GM21390 (cell line): ENCODE data around the gene ROBO1.

ENCODE experiments used
- ATAC-seq: cut with Tn5 transposase; IDR thresholded peaks from one replicate; pipeline ENCODE4 v1.9.1; 2021; ENCODE audit not compliant: unreplicated experiment

ROBO1 gene

DNA sequence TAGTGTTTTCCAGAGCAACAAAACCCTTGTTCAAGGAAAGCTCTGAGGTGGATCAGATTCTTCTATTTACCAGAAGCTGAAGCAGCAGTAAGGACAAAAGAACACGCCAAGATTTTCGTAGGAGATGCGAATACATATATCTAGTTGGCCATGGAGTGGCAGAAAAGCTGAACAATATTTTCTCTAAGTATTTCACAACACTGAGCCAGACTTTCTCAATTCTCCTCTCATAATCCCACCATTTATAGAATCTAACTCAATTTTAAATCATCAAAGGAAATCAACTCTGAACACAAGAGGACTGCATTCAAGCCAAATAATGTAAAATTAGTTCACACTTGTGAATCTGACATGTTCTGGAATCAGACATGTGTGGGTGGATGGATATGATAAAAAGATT lies 775.0 kb downstream of the ROBO1 start:
- ATAC-seq, result no peak

DNA sequence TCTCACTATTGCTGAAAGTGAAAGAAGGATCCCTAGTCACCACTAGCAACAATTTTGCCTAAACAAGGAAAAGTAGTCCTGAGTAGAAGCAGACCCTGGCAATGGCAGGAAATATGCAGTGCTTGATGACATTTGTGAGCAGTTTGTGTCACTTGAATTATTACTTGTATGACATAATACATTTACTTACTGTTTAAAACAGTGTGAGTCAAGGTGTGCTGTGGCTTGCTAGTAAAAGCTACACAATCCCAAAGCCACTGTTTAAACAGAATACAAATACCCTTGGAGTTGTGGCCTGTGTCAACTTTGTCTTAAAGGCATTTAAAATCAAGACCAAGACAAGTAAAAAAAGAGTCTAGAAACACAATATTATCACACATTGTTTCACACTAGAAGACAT lies 775.4 kb downstream of the ROBO1 start:
- ATAC-seq, result no peak

DNA sequence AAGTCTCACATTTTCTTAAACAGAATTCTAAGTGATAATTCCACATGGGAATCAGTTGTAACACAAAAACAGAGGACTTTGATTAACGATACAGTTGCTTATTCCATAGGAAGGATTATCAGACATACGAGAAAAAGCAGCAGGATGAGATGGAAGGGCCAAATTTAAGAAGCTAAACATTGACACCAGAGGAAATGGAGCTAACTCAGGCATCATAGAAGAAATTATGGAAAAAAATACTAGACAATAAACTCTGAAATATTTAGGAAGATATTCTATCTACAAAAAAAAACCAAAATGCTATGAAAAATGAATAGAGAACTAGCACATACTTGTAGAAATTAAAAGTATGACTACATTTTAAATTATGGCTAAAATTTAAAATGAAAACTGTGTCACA lies 776.1 kb downstream of the ROBO1 start:
- ATAC-seq, result no peak

DNA sequence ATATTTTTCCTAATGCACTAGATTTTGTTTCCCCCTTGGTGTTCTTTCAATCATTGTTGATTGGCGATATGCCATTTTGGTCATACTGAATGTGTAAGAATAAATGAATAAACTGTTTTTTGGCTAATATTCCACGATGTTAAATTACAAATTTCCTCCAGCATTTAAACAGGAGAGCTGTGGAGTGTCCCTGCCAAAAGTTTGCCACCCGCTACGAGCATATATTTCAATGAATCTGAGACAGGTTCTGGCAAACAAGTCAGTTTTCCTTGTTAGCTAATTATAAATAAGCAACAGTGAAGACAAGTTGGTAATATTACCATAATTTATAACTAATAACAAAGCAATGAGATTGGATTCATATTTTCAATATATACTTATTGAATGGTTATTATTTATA lies 777.6 kb downstream of the ROBO1 start:
- no peak for ATAC-seq

DNA sequence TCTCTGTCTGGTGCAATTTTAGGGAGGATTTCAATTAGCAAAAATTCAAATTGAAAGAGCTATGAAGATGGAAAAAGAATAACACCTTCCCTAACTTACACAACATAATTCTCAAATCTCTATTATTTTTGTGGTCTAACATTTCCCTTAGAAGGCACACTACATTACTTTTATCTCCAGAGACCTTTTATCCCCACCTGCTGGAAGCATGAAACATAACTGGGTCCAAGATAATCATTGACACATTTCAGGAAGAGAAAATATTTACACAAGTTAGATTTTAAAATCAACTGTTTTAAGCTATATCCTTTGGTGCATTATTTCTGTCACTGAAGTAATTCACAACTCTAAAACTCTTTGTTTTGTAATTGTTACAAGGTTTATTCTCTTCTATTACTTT lies 779.5 kb downstream of the ROBO1 start:
- ATAC-seq, result no peak

DNA sequence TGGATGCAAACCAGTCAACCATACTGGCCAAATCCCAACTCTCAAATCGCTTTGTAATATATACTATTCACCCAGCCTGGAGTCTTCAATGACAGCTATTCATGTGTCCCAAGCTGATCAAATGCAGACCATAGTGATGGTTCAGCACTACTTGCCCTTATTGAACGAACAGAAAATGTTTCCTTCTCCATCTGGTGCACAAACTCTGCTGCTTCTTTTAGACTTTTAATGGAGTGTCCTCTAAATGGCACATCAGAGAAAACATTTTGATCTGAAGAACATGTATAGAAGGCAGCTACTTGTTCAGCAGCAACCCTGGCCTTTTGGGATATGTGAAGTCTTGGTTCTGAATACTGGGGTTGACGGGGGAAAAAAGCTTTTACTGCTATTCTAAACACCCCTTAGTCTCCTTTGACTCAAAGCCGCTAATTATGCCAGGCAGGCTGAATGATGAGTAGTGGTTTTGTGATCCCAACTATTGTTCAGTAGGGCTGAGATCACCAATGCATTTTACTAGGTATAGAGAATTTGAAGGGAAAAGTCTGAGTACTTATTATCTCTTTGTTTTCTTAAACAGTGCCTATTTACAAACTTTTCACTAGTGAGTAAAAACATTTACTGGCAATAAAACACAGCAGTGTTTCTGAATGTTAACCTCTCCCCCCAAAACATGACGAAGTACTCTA lies 781.2 kb downstream of the ROBO1 start:
- no peak for ATAC-seq

DNA sequence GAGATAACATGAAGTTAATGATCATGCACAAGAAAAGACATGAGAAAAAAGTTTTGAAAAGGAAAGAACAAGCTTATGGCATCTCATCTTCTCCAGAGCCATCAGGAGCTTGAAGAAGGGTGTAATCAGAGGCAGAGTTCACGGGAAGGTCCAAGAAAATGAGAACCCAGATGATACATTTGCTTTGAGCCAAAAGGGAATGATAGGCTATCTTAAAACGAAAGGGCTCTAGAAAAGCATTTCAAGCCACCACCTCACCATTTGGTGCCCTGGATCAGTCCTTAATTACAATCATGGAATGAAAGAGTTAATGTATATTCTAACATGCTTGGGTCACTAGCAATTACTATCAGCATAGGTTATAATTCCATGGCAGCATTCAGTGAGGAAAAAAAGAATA lies 781.8 kb downstream of the ROBO1 start:
- ATAC-seq, result no peak

DNA sequence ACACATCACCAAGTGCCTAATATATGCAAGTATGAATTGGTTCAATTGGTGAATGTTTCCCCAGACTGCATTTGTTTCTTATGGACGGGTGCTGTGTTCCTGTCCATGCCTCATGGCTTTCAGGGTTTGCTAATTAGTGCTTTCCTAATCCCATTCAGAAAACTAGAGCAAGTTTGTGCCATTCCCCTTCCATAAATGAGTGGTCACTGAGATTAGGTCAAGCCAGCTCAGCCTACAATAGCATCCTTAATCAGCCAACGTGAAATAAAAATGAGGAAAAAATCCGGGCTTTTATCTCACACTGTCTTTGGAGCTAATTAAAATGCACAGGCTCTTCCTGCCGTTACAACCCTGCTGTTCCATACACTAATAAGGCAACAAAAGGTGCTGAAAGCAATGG lies 788.8 kb downstream of the ROBO1 start:
- no peak for ATAC-seq

DNA sequence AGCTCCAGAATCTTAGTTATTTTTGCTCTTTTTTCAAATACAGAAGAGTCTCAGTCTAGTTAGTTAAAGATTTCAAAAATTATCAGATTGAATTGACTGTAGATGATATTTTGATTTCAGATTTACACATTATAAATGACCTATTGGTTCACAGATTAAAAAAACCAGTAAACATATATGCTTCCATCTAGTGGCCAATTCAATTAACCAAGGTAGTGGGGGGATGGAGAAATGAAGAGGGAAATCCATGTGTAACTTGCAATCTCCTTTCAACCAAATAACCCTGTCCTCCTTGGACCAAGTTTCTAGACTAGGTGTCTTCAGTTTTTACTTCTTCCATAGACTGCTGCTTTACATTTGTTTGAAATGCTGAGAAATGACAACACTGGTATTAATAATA lies 789.8 kb downstream of the ROBO1 start:
- no peak for ATAC-seq

DNA sequence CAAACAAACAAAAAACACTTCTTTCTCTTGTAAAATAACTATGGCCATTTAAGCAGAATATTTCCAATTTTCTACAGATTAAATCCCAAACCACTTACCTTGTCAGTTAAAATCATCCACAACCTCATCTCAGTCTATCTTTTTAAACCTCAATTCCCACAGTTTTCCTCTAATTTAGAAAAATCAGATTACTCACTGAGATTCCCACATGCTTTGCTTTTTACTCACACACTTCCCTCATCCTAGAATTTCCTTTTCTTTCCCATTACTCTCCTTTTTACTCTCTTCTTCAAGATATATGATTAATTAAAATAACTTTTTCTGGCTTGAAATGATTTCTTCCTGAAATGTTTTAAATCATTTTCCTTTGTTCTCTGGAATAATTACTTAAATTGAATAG lies 790.7 kb downstream of the ROBO1 start:
- ATAC-seq, result no peak

DNA sequence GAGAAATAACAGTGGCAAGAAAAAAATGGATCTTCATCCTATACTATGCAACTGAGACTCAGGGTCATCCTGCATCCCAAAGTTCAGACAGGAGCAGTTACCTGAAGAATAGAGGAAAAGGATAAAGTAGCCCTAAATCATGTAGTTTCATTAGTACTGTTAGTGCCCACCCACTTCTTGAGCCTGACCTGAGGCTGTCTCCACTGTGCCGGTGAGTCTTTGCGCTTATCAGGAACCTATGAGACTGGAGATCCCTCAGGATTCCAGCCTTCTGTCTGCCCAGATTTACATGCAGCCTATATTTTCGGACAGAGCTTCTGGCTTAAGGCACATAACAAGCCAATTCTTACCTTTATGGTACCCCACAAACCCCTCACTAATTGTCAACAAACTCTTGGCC lies 791.6 kb downstream of the ROBO1 start:
- no peak for ATAC-seq

DNA sequence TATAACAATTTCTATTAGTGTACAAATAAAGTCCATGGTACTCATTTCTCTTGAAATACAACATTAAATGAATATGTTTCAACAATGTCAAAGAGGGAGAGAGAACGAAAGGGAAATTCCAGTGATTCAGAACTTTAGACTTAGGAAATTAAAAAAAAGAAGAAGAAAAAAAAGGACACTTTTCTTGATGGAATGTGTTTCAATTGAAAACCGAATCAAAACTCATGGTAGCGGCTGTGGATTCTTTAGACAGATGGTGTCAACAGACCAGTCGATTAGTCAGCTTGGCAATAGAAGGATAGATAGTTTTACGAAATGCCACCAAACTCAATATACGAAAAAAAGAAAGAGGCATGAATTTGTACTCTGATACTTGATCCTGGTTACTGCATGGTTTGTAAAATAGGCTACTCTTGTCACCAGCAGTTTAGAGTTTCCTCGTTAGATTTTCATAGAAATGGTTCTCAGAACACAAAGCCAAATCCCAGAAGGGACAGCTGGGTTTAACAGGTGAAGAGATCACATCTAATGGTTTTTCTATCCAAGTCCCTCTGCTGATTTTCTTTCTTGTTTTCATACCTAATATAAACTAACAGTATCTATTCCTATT lies 793.5 kb downstream of the ROBO1 start:
- ATAC-seq, result no peak

DNA sequence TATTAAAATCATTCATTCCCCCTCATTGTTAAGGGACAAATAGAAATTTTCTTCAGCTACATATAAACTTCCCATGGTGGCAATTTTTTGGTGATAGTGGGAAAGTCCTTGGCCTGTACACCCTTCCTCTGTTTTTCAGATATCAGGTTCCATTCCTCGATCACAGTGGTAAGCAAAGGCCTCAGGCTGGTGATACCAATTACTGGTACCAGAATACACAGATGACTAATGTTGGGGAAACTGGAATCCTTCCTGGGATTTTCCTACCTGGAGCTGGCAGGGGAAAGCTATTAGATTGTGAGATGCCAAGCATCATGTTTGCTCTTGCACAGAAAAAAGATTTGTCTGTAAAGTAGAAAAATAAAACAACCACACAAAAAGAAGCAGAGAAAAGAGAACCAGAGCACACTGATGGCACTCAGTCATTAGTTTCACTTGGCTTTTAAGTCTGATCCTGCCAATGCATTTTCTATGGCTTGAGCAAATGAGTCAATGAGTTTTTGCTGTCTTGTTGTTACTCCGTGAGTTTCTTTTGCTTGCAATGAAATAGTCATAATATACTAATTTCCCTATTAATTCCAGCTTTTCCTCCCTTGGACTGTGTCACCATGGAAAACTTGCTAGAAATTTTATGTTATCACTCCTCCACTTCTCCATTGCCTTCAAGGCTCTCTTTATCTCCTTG lies 795.0 kb downstream of the ROBO1 start:
- ATAC-seq, result no peak

DNA sequence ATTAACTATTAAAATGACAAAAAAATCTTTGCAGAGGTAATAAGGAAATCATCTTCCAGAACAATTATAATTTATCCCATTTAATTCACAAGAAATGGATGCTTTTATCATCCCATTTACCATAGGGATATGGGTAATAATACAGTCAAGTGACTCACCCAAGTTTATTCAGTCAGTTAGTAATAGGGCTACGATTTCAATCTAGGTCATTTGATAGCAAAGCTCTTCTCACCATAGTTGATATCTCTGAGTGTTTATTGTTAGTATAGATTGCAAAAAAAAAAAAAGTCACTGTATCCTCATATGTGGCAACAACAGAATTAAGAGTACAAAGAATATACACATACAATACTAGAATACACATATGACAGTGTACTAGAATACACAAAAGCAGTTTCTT lies 797.1 kb downstream of the ROBO1 start:
- ATAC-seq, result no peak

DNA sequence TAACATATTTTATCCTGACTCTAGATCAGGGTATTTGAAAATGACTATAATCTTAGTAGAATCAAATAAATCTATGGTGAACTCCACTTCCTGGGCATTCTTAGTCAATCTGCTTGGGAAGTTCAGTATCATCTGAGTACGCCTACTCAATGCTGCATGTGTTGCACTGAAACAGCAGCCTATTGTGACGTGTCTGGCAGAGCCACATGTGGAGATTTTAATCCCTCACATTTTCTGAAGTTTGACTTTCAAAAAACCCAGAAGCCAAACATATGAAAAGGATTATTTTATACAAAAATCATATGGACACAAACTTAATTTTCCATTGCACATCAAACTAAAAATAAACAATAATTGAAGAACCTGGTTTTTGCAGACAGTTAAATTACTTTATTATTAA lies 798.3 kb downstream of the ROBO1 start:
- ATAC-seq, result no peak

DNA sequence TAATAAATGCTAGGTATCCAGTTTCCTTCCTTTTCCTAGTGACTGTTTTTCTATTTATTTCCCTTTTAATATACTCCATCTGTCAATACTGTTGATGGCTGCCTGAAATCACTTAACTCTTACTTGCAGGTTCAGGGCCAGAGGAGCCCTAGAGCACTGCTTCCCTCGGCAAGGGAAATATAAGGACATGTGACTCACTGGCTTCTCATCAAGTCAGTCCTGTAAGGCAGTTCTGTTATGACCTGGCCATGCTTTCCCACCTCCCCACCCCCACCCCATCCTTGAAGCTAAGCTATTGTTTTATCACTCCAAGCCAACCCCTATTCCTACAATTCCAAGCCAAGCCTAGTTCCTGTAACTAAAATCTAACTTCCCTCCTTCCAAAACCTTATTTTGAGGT lies 800.7 kb downstream of the ROBO1 start:
- no peak for ATAC-seq

DNA sequence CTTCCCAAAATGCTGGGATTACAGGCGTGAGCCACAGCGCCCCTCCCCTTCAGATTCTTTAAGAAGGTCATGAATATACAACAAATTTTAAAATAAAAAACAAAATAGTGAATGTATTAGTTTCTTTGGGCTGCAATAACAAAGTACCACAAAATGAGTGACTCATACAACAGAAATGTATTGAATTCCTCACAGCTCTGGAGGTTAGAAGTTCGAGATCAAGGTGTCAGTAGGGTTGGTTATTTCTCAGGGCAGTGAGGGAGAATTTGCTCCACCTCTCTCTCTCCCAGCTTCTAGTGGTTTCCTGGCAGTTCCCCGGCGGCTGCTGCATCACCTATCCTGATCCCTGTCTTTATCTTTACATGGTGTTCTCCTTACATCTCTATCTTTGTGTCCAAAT lies 804.0 kb downstream of the ROBO1 start:
- ATAC-seq, result no peak

DNA sequence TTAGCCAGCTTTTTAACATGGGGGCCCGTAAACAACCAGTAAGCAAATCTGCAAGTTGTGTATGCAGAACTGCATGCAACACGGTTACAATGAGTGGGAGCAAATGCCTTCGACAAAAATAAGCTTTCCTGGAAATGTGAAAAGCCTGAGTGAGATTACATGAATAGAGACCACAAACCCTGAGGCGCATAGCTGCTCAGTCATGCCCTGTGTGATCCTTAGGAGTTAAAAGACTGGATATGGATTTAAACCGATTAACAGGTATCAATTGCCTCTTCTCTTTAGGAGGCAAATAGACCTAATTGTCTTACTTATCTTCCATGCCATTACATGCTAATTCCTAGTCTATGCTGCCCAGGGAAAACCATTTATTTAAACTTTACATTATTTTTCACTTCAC lies 810.3 kb downstream of the ROBO1 start:
- no peak for ATAC-seq

DNA sequence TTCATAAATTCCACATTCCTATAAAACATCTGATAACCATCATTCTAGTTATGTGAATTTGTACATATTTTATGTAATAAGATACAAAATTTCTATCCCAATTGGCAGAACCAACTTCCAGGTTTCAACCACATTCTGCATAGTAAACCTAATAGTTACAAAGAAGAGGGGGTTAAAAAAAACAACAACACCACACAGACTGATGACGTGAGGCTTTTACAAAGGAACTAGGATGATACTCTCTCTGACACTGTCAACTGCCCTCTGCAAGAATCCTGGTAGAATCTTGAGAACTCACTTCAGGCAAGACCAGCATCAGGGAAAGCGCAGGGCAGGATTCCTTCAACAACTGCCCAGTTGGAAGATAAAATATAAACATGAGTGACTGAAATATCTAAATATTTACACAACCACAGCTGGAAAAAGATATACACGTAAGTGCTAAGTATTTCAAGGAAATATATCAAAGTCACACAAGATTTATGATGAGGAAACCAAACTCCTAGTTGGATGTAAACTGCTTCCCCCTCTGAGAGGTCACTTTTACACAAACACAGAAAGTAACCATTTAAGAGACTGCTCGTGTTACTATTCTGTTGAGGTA lies 816.4 kb downstream of the ROBO1 start:
- ATAC-seq, result no peak

DNA sequence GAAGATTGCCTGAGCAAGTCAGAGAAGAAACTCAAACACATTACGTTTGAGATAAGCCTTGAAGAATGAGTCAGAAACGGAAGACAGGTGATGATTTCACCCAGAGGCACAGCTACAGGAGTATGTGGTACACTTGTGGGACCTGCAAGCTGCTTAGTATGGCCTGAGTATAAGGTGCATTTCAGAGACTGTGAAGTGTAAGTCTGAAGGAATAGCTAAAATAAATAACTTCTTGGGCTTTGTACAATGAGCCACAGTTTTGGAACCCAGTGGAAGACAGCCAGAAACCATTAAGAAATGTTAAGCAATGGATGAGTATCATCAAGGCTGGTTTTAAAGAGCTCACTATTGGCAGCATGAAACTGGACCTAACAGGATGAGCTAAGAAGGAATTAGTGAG lies 826.2 kb downstream of the ROBO1 start:
- no peak for ATAC-seq

DNA sequence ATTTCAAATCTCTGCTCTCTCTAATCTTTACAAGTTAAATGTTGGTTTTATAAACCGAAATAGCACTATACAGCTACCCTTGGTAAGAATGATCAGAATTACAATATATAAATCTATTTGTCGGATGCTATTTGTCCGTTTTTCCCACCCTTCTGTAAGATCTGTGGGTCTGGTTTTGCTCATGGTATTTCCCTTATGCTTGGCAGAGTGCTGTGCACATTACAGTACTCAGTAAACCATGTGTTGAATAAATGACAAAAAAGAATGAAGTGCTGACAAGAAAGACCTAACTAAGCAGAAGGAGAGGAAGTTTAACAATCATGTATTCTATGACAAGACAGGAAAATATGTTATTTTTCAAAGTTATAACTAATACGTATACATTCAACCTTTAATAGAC lies 827.2 kb downstream of the ROBO1 start:
- no peak for ATAC-seq

DNA sequence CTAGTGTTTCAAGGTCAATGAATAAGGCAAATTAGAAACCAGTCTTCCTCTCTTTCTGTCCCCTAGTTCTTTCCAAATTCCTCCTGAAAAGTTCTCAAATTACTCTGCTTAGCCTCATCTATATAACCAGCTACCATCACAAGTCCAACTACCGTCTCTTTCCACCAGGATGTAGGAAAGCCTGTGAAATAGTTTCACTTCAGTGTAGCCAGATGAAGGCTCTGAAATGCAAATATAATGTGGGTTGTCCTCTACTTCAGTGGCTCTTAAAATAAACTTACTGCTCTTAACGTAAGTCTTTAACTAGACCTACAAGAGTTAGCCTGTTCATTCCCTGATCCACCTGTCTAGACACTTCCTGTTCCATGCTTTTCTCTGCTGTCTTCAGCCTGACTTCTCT lies 827.7 kb downstream of the ROBO1 start:
- no peak for ATAC-seq
